Lower lobe of right lung (tissue), 2 donors: Measurements from ENCODE around the gene CYP46A1. TPM values are rescaled to one million over a fixed set of nuclear protein-coding genes. Genes with fewer than 3 reads are reported as not detected.
"Not testable (repeated sequence)": the region's sequence is repeated elsewhere in the genome, so short reads cannot be mapped to it uniquely, and the experiment has no call there.

Source experiments
- ATAC-seq, 2 donors: fragments of 200-7000 bp; cut with Tn5 transposase; one replicate each; pipeline ENCODE4 v1.9.1; 2020 to 2022; ENCODE audit warnings: mild to moderate bottlenecking in 2 of 2, moderate library complexity in 2 of 2
- DNase-seq: peaks from one replicate; pipeline ENCODE4 v3.0.0-alpha.2; 2020
- H3K27ac ChIP-seq: fragments of 200-600 bp; one replicate; pipeline ENCODE4 v1.8.0; 2022
- H3K27me3 ChIP-seq: fragments of 200-600 bp; one replicate; pipeline ENCODE4 v1.8.0; 2022; ENCODE audit warnings: low read depth
- H3K36me3 ChIP-seq: fragments of 200-600 bp; one replicate; pipeline ENCODE4 v1.8.0; 2022; ENCODE audit warnings: mild to moderate bottlenecking
- H3K4me1 ChIP-seq: fragments of 200-600 bp; one replicate; pipeline ENCODE4 v1.8.0; 2022
- H3K4me3 ChIP-seq: fragments of 200-600 bp; one replicate; pipeline ENCODE4 v1.8.0; 2022; ENCODE audit warnings: mild to moderate bottlenecking
- H3K9me3 ChIP-seq: fragments of 200-600 bp; one replicate; pipeline ENCODE4 v1.8.0; 2022
- intact Hi-C: fragments of 100-400 bp; cut with DNase I; formaldehyde crosslinking; loops from one replicate; pipeline ENCODE4 v1.11.0; 2022
- total RNA-seq: library from RNA; stranded (reverse); fragmentation: NEBNext Ultra II Directional; extraction: Animal tissue kit (Norgen Biotek cat#: 25700); gene quantifications from one replicate; pipeline ENCODE4 v1.2.1, GENCODE V29; 2021
- TF ChIP-seq, protein P1 (sequence below): fragments of 200-600 bp; IDR thresholded peaks from one replicate; pipeline ENCODE4 v1.8.0; 2022; ENCODE audit warnings: antibody characterized with exemption, mild to moderate bottlenecking
- donor health status: DM: no; HTN: yes; CAD: no; lungs with severe emphysema.

The CYP46A1 gene
- total RNA-seq, 1 donor from 2014 or later, result 0.62 TPM

GRCh38 chr14:99659333-99659741 lies 24.8 kb upstream of the CYP46A1 start:
- DNase-seq (no peak), ATAC-seq (peak; percentile 57 to 73)
- TF ChIP-seq, protein P1, sequence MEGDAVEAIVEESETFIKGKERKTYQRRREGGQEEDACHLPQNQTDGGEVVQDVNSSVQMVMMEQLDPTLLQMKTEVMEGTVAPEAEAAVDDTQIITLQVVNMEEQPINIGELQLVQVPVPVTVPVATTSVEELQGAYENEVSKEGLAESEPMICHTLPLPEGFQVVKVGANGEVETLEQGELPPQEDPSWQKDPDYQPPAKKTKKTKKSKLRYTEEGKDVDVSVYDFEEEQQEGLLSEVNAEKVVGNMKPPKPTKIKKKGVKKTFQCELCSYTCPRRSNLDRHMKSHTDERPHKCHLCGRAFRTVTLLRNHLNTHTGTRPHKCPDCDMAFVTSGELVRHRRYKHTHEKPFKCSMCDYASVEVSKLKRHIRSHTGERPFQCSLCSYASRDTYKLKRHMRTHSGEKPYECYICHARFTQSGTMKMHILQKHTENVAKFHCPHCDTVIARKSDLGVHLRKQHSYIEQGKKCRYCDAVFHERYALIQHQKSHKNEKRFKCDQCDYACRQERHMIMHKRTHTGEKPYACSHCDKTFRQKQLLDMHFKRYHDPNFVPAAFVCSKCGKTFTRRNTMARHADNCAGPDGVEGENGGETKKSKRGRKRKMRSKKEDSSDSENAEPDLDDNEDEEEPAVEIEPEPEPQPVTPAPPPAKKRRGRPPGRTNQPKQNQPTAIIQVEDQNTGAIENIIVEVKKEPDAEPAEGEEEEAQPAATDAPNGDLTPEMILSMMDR, result peak; percentile 32
- intact Hi-C loops, result no loop called here
- no peak overlapping the region for H3K4me3 ChIP-seq
- H3K36me3 ChIP-seq, result no peaks in the 10 kb centered on the region
- H3K27me3 ChIP-seq, result peaks cover 41% of the 10 kb centered on the region
- H3K27ac ChIP-seq, result no peak overlapping the region
- peaks cover 5% of the 10 kb centered on the region for H3K4me1 ChIP-seq
- no peaks in the 10 kb centered on the region for H3K9me3 ChIP-seq

DNA sequence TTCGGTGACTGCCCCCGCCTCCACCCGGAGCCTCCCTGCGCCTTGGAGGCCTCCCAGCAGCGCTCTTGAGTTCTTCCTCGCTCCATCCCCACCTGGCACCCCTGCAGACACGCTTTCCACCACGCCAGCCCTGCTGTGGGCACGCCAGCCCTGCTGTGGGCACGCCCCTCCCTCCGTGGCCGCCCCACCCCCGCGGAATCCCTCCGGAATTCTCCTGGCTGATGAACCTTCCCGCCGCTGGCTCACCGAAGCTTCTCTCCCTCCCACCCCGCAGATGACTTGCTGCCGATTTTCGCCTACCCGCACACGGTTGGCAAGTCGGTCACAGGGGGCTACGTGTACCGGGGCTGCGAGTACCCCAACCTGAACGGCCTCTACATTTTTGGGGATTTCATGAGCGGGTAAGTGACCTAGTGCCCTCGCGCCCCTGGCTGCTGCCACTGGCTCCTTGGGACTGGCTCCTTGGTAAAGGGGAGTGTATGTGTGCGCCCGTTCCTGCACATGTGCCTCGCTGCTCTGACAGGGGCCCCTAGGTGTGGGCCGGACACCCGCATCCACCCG lies 24.0 kb upstream of the CYP46A1 start:
- TF ChIP-seq, protein P1, result no peak
- H3K27ac ChIP-seq, result no peak overlapping the region
- no peaks in the 10 kb centered on the region for H3K9me3 ChIP-seq
- intact Hi-C loops, result no loop called here
- no peak for DNase-seq
- peaks cover 5% of the 10 kb centered on the region for H3K4me1 ChIP-seq
- no peaks in the 10 kb centered on the region for H3K36me3 ChIP-seq
- no peak overlapping the region for H3K4me3 ChIP-seq
- H3K27me3 ChIP-seq, result peaks cover 41% of the 10 kb centered on the region
- ATAC-seq, result peak; percentile 3 to 27

GRCh38 chr14:99660794-99661193 lies 23.3 kb upstream of the CYP46A1 start:
- Histone ChIP-seq H3K4me3 (no peak overlapping the region), H3K4me1 (peaks cover 5% of the 10 kb centered on the region), H3K9me3 (no peaks in the 10 kb centered on the region), H3K36me3 (no peaks in the 10 kb centered on the region), H3K27ac (no peak overlapping the region), H3K27me3 (peaks cover 39% of the 10 kb centered on the region)
- DNase-seq, result no peak
- TF ChIP-seq, protein P1, result no peak
- intact Hi-C loops, result no loop called here
- no peak for ATAC-seq

GRCh38 chr14:99661206-99661605 lies 22.9 kb upstream of the CYP46A1 start:
- H3K4me1 ChIP-seq, H3K36me3 ChIP-seq, ATAC-seq, H3K9me3 ChIP-seq, intact Hi-C loops, H3K27ac ChIP-seq, DNase-seq, H3K4me3 ChIP-seq: not testable (repeated sequence)
- peaks cover 38% of the 10 kb centered on the region for H3K27me3 ChIP-seq

- intact Hi-C loops, result no loop called here
- Histone ChIP-seq H3K27ac (no peak overlapping the region), H3K9me3 (no peaks in the 10 kb centered on the region), H3K36me3 (no peaks in the 10 kb centered on the region), H3K27me3 (peaks cover 33% of the 10 kb centered on the region), H3K4me1 (peaks cover 5% of the 10 kb centered on the region), H3K4me3 (no peak overlapping the region)
- TF ChIP-seq, protein P1, result no peak
- DNase-seq (no peak), ATAC-seq (no peak)
These were observed 21.3 kb upstream of the CYP46A1 start for GRCh38 chr14:99662846-99663245.

DNA sequence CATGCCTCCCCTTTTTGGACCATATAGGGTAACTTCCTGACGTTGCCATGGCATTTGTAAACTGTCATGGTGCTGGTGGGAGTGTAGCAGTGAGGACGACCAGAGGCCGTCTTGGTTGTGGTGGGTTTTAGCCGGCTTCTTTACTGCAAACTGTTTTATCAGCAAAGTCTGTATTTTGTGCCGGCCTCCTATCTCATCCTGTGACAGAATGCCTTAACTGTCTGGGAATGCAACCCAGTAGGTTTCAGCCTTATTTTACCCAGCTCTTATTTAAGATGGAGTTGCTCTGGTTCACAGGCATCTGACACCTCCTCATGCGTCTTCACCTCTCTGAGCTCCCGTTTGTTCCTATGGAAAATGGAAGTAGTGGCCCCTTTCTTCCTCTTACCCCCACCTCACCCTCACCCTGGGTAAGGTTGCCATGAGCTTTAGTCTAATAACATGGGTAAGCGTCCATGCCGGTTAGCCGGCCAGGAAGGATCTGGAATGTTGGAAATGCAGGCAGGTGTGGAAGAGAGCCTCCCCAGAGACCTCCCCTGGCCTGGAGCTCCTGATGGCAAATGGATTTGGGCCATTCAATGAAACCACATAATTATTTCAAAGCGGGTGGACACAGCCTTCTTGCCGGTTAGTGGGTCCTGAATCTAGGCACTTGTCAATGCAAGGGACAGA lies 20.6 kb upstream of the CYP46A1 start:
- no peak for DNase-seq
- intact Hi-C loops, result no loop called here
- peaks cover 5% of the 10 kb centered on the region for H3K4me1 ChIP-seq
- peaks cover 31% of the 10 kb centered on the region for H3K27me3 ChIP-seq
- TF ChIP-seq, protein P1, result no peak
- no peak for ATAC-seq
- H3K9me3 ChIP-seq, result no peaks in the 10 kb centered on the region
- no peak overlapping the region for H3K4me3 ChIP-seq
- no peaks in the 10 kb centered on the region for H3K36me3 ChIP-seq
- no peak overlapping the region for H3K27ac ChIP-seq
